GM18520 (cell line): ENCODE measurements around the gene SPNS3.

Experiments
- ATAC-seq: cut with Tn5 transposase; IDR thresholded peaks from one replicate; pipeline ENCODE4 v1.9.1; 2021; ENCODE audit not compliant: unreplicated experiment

SPNS3 gene

DNA sequence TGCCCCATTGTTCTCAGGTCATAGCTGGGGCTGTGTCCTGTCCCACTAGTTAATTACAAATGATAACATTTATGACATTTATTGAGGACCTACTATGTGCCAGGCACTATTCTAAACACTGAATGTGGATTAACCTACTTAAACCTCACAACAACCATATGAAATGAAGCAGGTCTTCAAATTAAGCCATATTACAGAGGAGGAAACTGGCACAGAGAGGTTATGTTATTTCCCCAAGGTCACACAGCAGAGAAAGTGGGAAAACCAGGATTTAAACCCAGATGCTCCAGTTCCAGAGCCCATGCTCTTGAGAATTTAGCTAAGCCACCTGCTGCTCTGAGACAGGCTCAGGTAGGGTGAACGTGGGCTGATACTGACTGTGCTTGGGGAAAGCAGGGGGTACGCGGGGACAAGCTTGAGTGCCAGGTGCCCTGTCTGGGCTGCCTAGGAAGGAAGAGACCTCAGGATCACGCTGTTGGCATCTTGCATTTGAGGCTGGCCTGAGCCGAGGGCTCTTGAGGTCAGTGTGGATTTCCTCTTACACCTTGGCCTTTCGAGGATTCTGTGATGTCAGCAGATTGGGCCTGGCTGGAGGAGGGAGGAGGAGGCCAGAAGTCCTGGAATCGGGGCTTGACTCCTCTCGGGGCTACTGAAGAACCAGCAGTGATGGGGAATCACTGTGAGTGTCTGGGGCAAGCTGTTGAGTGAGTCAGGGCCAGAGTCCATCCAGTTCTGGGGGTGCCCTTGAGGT lies 73.8 kb downstream of the SPNS3 start:
- ATAC-seq, result no peak

DNA sequence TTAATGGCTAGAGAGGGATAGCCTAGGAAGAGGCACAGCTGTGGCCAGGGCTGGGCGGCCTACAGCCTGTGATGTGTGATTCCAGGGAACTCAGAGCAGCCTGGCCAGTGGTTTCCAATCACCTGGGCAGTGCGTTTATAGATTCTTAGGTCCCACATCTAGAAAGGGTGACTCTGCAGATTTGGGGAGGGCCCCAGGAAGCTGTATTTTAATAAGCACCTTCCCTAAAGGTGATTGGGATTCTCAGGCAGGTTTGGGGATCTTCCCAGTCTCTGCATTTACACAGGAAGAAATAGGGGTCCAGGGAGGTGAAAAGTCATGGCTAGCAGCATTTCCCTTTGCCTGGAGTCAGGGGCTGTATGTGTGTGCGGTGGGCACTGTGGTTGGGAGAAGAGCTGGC lies 74.5 kb downstream of the SPNS3 start:
- no peak for ATAC-seq

DNA sequence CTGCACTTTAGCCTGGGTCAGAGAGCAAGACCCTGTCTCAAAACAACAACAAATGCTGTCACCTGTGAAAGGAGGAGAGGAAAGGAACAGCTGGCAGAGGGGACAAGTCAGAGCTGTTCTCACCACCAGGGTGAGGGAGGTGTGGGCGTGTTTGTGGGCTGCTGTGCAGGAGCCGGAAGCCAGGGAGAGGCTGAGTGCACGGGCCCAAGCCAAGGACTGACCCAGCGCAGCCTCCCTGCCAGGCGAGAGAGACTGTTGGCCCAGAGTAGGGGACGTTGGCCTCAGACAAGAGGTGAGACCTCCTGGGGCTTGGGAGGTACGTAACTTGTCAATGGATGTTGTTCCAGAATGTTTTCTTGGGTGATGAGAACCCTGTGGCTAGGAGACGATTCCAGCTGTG lies 75.7 kb downstream of the SPNS3 start:
- no peak for ATAC-seq

DNA sequence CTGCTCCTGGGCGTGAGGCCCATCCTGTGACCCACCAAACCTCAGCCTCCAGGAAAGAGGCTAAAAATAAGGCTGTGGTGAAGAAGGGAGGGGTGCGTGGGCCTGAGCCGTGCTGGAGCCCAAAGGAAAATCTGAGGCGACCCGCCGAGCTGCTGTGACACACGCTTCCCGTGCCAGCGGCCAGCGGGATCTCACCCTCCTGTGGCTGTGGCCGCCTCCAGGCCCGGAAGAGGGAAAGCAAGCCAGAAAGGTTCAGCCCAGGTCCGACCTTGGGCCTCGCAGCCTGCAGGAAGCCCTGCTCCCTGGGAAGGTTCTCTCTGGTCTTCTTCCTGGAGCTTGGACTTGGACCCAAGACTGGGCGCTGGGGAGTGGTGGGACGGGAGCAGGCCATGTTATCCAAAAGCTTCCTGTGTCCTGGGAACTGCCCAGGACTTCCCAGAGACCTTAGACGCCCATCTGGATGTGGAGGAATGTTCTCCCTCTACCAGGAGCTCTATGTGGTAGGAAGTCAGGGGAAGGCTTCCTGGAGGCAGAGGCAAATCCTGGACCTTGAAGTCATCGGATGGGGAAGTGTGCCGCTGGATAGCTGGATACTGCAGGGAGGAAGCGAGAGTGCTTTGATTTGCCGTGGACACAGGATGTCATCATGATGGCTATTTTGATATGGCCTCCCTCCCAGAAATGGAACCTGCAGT lies 76.3 kb downstream of the SPNS3 start:
- ATAC-seq, result no peak

DNA sequence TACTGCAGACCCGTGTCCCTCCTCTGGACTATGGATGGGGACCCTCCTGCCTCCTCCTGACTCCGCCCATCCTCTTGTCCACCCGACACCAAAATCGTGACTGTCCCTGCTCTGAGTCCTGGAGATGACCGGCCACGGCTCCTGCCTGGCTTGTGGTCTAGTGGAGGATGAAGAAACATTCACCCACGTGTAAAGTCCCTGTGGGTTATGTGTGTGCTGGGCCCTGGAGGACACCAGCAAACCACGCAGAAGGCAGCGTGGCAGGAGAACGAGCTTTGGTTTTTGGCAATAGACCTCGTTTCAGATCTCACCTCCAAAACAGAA lies 76.8 kb downstream of the SPNS3 start:
- ATAC-seq, result no peak

DNA sequence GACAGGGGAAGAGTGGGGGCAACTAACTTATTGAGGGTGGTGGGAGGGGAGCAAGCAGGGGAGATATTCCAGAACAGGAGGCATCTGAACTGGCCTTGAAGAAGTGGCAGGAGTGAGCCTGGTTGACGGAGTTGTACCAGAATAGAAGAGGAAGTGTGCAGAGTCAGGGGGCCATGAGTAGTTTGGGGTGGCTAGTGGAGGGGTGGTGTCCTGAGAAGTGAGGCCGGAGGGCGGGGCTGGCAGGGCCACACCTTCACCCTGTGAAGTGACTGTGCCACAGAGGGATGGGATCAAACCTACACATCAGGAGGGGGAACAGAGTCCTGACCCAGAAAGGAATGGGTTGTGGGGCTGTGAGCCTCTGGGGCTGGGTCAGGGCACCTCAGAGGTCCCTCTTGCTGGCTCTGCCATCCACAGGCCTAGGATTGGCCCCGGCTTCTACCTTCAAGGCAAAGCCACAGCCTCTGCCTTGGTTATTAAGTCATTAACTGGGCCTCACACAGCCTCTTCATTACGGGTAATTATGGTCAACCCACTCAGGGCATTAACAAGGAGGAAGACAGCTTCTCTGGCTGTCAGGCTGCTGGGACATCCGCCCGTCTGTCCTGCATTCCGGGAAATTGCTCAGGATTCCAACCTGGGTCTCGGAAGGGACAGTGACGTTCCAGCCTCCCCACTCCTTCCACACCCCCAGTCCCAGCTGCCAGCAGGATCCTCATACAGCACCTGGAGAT lies 77.6 kb downstream of the SPNS3 start:
- no peak for ATAC-seq

DNA sequence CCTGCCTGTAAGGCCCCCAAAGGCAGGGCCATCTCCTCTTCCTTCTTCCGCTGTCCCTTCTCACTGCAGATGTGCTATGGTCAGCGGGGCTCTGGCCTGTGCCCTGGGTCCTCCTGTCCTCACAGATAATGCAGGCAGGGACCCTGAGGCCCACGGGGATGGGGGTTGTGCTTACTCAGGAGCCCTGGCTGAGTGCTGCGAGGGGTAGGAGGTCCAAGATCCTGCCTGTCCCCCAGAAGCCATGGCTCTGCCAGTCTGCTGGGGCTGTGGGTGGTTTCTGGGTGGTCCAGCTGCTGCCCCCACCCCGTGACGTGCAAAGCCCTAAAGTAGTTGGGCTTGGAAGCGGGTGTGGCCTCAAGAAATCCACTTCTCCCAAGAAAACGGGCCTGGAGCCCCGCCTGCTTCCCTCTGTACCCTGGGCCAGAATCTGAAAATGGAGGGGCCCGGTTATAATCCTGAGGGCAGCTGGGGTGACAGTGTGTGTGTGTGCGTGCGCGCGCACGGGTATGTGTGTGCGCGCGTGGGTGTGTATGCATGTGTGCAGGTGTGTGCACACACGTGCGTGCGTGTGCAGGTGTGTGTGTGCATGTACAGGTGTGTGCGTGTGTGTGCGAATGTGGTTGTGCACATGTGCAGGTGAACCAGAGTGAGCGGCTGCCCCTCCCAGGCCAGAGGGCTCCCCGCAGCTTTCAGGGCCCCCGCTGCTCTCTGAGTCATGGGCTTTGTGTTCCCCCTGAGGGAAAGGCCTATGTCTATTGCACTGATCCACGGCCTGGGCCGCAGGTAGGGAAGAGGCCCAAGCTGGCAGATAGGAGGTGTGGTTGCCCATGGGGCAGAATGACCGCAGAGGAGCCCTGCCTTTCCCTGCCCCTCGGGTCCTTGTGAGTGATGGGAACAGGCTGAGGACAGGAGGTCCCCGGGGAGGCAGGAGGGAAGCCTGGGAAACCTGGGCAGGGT lies 78.7 kb downstream of the SPNS3 start:
- no peak for ATAC-seq

DNA sequence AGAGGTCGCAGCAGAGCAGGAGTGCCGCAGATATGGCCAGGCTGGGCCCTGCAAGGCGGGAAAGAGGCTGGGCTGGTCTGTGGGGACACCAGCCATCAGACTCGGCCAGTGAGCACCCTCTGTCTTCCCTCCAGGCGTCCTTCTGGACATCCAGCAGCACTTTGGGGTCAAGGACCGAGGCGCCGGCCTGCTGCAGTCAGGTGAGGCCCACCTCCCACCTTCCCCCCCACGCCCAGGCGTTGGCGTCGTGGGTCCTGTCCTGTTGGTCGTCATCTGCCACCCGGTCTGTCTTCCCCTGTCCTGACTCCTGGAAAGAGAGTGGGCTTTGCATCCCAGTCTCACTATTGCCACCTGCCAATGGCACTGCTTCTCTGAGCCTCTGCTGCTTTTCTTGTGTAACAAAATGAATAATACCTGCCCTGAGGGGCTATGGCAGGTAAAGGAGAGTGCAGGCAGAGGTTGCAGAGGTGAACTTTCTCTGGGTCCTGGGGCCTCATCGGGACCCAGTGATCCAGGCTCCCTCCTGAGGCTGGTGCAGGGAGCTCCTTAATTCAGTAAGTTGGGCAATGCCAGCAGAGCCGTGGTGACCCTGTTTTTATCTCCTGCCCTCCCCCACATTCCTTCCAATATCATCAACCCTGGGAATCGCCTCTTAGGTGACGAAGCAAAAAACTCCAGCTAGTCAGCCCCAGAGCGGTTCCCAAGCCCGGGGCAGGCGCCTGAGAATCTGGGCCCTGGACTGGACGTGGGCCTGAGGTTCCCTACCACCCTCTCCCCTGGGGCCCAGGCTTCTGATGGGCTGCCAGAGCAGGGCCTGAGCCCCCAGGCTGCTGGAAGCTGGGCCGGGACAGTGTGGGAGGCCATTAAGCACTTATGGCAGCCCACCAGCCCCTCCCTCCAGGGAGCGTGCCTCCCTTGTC lies 79.6 kb downstream of the SPNS3 start:
- ATAC-seq, result no peak

- no peak for ATAC-seq
These were observed 80.5 kb downstream of the SPNS3 start for GRCh38 chr17:4514206-4514605.

DNA sequence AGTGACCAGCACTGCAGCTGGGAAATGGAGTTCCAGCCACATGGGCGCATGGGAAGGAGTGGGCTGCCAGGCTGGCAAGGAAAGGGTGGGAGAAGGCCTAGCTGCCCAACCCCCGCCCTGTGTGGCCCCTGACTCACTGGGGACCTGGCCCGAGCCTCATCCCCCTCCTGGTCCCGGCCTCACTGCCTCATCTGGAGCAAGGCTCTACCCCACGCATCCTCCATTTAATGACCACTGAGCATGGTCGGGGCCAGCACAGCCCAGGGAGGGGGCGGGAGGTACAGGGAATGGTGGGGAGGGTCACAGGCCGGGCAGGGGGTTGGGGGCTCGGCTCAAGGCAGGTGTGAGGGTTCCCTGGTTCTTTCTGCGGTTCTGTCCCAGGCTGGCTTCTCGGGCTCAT lies 81.0 kb downstream of the SPNS3 start:
- no peak for ATAC-seq

DNA sequence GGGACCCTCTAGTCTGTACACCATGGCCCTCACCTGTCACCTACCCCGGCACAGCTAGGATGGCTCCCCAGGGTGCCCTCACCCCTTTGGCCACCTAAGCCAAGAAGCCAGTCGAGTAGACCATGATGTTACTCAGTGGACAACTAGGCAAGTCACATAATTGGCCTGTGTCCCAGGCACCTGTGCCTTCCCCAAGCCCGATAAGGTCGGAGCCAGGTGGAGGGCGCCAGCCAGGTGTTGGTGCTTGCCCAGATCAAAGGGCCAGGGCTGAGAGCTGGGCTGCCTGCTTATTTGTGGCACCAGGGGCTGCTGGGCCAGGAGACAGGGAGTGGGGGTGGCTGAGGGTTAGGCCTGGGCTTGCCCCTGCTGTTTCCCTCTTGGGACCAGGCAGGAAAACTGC lies 81.8 kb downstream of the SPNS3 start:
- ATAC-seq, result no peak

DNA sequence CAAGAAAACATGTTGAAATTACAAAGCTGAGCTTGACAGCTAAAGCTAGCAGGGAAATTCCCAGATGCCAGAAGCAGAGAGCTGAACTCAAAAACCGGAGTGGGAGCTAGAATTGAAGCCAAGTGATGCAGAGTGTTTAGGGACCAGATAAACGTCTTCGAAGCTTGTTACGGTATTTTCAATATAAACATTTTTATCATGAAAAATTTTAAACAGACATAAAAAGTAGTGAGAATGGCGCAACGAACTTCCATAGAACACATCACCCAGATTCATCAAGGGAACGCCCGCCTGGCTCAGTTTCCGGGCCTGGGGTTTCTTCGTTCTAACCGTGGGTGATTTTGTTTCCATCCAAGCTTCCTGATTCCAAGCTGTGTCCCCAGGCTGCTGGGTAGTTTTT lies 83.0 kb downstream of the SPNS3 start:
- ATAC-seq, result no peak

DNA sequence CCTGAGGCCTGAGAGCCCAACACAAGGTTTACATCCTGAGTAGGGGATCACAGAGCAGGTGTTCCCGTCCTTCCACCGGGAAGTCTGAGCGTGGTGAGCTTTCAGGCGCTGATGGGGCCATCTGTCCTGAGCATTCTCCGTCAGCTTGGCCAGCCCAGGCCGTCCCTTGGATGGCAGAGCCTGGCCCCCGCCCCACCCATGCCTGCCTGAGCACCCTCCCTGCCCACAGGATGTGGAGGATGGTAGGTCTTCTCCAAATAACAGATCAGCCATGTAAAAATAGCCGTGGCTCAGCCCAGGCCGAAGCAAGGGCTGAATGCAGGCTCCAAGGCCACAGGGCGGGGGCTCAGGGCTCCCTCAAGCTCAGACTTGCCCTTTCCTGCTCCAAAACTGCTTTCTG lies 85.2 kb downstream of the SPNS3 start:
- no peak for ATAC-seq

DNA sequence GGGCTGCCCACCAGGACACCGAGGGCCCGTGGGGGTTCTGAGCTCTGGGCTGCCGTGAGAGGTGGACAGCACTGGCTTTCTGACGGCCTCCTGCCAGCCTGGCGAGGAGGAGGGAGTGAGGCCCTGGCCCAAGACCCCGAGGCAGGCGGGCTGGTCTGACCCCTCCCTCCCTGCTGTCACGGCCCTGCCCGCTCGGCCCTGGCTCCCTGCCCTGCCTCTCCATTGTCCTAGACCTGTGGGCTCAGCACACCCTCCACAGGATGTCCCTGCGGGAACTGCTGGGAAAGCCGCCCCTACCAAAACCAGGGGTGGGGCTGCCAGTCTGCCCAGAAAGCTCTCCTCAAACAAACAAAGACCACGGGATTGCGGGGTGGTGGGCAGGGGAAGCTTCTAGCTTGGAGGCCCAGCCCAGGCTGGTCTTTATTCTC lies 85.6 kb downstream of the SPNS3 start:
- no peak for ATAC-seq

GRCh38 chr17:4520060-4520893 lies 86.5 kb downstream of the SPNS3 start:
- no peak for ATAC-seq

- ATAC-seq, result no peak
These were observed 87.3 kb downstream of the SPNS3 start for GRCh38 chr17:4520894-4521600.

DNA sequence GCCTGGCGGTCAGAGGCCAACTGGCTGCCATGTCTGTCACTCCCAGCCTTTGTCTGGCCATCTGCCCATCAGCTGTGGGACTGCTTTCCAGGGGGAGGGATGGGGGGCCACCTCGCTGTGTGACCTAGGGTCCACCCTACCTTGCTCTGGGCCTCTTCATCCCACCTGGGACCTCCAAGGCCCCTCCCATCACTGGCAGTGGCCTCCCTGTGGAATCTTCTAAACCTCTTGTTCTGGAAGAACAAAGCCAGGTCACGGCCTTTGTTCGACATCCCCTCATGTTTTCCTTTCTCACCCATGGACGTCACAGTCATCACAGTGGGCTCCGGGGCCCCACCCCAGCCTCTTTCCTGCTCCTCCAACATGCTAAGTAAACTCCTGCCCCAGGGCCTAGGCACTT lies 88.9 kb downstream of the SPNS3 start:
- no peak for ATAC-seq

DNA sequence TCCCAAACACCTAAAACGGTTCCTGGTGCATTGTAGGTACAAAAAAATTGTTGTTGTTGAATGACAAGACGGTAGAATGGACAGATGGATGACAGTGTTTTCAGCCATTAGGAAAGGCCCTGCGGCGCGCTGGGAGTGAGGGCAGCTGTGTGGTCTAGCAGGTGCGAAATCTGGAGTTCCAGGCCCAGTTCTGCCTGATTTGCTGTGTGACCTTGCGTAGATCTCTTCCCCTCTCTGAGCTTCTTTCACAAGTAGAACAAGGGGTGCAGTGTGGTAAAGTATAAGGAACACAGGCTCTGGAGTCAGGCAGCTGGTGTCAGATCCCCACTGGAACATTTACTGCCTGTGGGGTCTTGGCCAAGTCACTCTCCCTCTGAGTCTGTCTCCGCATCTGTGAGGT lies 90.2 kb downstream of the SPNS3 start:
- ATAC-seq, result no peak
